ENCODE data around the gene CNNM2. TPM values are rescaled to one million over a fixed set of nuclear protein-coding genes. Genes with fewer than 3 reads are reported as not detected.

The CNNM2 gene
- total RNA-seq = 1 to 10 TPM; 4.2 to 4.5 TPM

DNA sequence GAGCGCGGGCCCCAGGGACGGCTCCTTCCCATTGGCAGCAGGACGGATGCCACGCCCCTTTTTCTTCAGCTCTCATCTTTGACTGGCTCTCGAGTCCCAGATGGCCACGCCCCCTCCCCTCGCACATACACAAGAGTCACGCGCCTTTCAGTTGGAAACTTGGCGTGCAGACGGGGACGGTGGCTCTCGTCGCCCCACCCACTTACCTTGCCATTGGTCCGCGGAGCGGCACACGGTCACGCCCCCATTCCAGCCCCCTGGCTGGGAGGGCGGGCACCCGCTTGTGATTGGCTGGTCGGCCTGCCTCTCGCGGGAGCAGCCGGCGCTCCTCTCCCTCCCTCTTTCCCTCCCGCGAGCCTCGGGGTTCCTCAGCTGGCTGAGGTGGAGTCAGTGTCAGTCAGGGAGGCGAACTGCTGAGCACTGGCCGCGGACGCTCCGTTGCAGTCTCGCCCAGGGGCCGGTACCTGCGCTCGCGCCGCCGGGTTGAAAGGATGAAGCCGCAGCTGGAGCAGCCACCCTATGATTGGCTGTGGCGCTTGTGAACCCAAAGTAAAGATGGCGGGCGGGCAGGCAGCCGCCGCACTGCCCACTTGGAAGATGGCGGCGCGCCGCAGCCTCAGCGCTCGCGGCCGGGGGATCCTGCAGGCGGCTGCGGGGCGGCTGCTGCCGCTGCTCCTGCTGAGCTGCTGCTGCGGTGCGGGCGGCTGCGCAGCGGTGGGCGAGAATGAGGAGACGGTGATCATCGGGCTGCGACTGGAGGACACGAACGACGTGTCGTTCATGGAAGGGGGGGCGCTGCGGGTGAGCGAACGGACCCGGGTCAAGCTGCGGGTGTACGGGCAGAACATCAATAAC, at the start of gene CNNM2:
CNNM2 (plus strand) TSS at position 333 of the 855 bp plus-strand sequence; CDS start at position 520, 187 bp downstream.
- Mint-ChIP-seq H3K36me3 (ENCODE audit: low read depth) (peaks cover 3% of the 10 kb centered on the region), H3K4me1 (peaks cover 53% of the 10 kb centered on the region), H3K27ac (peak within 1 kb of the TSS; percentile 88), H3K27me3 (peaks cover 14% of the 10 kb centered on the region), H3K4me3 (peak within 1 kb of the TSS; percentile 83), H3K9me3 (ENCODE audit: low read depth) (no peaks in the 10 kb centered on the region)
- ChIA-PET POLR2A (interaction anchor here (0.6 to 1.2 kb wide), 5 partner anchors 10 to 415 kb away, joined by 3 to 6 read pairs (median 3); no protein-coding TSS in a partner anchor), CTCF (interaction anchor here (0.5 to 2.8 kb wide), 38 partner anchors 21 to 575 kb away, joined by 3 to 26 read pairs (median 4); partner anchors contain the start of genes NEURL1 and WBP1L)
- ATAC-seq (peak; percentile 93), DNase-seq (peak; percentile 100)
- intact Hi-C loops (cut with DNase I, micrococcal nuclease) = loop anchor here (1.0 to 5.0 kb wide), 19 partner anchors 18 to 1101 kb away; partner anchors contain the start of genes BORCS7 (in 2 of the 2), ARL3 (in 1 of the 2), ATP5MK (in 1 of the 2) and NT5C2 (in 1 of the 2)

DNA sequence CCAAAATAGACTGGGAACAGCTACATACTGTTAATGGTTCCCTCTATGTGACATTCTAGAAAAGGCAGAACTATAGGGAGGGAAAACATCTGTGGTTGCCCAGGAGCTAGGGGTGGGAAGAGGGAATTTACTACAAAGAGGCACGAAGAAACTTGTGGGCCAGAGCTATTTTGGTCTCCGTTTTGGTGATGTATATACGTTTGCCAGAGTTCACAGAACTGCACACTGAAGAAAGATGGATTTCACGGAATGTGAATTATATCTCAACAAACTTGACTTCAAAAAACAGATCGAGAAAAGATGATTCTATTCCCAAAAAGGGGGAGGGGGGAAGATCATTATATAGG, 49.2 kb upstream of the CNNM2 start:
- Mint-ChIP-seq H3K4me3 (peak overlapping the region; percentile 60), H3K27me3 (peaks cover 15% of the 10 kb centered on the region), H3K27ac (no peak overlapping the region), H3K9me3 (ENCODE audit: low read depth) (no peaks in the 10 kb centered on the region), H3K36me3 (ENCODE audit: low read depth) (peaks cover 1% of the 10 kb centered on the region), H3K4me1 (peaks cover 6% of the 10 kb centered on the region)
- ChIA-PET CTCF (interaction anchor here (1.0 kb wide), 1 partner anchor 33 kb away, joined by 4 read pairs; no protein-coding TSS in a partner anchor), POLR2A (no interaction called here)
- intact Hi-C loops (cut with DNase I, micrococcal nuclease) = no loop called here
- no peak for DNase-seq
- ATAC-seq = no peak

DNA sequence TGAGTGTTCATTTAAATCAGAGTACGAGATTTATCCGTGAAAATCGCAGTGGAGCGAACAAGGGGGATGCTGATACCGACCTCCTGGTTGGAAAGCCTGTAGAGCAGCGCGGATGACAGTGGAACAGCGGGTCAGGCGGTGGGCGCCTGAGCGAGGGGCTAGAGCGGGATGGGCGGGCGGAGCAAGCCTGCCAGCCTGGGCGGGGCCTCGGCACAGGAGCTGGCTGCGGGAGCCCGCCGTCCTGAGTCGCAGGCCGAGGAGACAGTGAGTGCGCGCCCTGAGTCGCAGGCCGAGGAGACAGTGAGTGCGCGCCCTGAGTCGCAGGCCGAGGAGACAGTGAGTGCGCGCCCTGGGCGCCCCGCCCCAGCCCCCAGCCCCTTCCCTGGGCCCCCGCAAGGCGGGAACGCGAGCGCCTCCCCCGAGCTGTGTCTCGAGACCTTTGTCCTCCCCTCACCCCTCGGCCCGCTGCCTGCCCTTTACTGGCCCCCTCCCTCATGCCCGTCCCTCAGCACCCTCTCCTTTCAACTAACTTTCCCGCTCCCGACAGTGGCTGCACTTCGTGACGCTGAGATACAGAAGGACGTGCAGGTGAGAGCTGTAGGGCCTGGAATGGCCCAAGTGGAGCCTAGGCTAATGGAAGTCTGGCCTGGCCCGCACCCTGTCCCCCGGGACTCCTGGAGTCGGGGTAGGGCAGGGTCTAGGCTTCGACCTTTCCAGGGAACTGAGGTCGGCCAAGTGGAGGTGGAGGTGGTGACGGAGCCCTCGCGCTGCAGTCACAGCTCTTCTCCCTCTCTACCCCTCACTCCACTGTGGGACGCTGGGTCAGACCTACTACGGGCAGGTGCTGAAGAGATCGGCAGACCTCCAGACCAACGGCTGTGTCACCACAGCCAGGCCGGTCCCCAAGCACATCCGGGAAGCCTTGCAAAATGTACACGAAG, 48.6 kb upstream of the CNNM2 start, which contains the start of gene AS3MT:
AS3MT (plus strand) TSS at position 213 of the 941 bp plus-strand sequence; CDS start at position 336, 123 bp downstream.
- intact Hi-C loops (cut with DNase I, micrococcal nuclease) = no loop called here
- Mint-ChIP-seq H3K4me3 (peak within 1 kb of the TSS; percentile 60), H3K27ac (no peak within 1 kb of the TSS), H3K4me1 (peaks cover 6% of the 10 kb centered on the region), H3K36me3 (ENCODE audit: low read depth) (no peaks in the 10 kb centered on the region), H3K9me3 (ENCODE audit: low read depth) (no peaks in the 10 kb centered on the region), H3K27me3 (peaks cover 15% of the 10 kb centered on the region)
- DNase-seq (peak; percentile 55), ATAC-seq (peak; percentile 95)
- ChIA-PET CTCF (interaction anchor here (1.0 kb wide), 1 partner anchor 32 kb away, joined by 4 read pairs; no protein-coding TSS in a partner anchor), POLR2A (no interaction called here)

DNA sequence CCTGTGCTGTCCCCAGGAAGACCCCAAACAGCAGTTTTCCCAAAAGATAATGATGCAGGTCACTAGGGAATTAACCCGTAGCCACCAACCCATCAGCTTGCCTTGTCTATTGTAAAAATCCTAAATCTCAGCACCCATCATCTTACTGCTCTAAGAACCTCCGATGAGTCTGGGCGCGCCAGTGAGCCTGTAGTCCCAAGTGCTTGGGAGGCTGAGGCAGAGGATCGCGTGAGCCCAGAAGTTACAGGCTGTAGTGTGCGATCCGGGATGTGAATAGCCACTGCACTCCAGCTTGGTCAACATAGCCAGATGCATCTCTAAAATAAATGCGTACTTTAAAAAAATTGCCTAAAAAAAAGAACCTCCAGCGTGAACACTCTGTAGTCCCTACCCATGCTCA, 47.9 kb upstream of the CNNM2 start:
- intact Hi-C loops (cut with DNase I, micrococcal nuclease) = no loop called here
- Mint-ChIP-seq H3K36me3 (ENCODE audit: low read depth) (no peaks in the 10 kb centered on the region), H3K27ac (no peak overlapping the region), H3K9me3 (ENCODE audit: low read depth) (no peaks in the 10 kb centered on the region), H3K4me1 (peaks cover 6% of the 10 kb centered on the region), H3K27me3 (peaks cover 15% of the 10 kb centered on the region), H3K4me3 (no peak overlapping the region)
- CTCF ChIA-PET = no interaction called here
- DNase-seq (no peak), ATAC-seq (no peak)
- POLR2A ChIA-PET = no interaction called here

DNA sequence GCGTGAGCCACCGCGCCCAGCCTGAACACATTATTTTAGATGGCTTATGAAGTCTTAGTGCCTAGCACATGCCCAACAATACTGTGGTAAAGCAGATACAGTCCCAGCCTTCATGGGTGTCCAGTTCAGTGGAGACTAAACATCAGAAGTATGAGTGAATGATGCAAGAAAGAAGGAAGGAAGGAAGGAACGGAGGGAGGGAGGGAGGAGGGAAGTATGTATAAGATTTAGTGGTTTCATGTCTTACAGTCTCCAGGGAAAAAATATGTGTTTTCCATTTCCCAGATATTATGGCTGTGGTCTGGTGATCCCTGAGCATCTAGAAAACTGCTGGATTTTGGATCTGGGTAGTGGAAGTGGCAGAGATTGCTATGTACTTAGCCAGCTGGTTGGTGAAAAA, 45.9 kb upstream of the CNNM2 start:
- peaks cover 15% of the 10 kb centered on the region for H3K27me3 Mint-ChIP-seq
- no peak for DNase-seq
- intact Hi-C loops (cut with DNase I, micrococcal nuclease) = no loop called here
- H3K4me1 Mint-ChIP-seq = peaks cover 6% of the 10 kb centered on the region
- H3K9me3 Mint-ChIP-seq (ENCODE audit: low read depth) = no peaks in the 10 kb centered on the region
- no peaks in the 10 kb centered on the region for H3K36me3 Mint-ChIP-seq (ENCODE audit: low read depth)
- ChIA-PET POLR2A (no interaction called here), CTCF (interaction anchor here (1.3 kb wide), 1 partner anchor 30 kb away, joined by 3 read pairs; no protein-coding TSS in a partner anchor)
- no peak overlapping the region for H3K27ac Mint-ChIP-seq
- no peak overlapping the region for H3K4me3 Mint-ChIP-seq
- ATAC-seq = no peak

DNA sequence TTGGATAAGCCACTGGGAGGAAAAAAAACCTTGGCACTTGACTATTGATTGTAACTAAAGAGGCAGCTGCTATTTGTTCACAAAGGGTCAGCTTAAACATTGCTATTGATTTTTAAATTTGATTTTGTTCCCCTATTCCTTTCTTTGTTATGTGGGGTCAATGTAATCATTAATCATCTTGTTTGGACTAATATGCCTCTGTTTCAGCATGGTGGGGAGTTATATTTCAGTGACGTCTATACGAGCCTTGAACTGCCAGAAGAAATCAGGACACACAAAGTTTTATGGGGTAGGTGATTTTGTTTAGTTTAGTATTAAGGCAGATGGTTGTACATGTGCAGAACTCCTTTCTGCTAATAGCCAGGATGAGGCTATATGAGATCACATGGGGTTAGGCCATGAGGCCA, 41.3 kb upstream of the CNNM2 start:
- Mint-ChIP-seq H3K27me3 (no peaks in the 10 kb centered on the region), H3K9me3 (ENCODE audit: low read depth) (no peaks in the 10 kb centered on the region), H3K4me3 (no peak overlapping the region), H3K4me1 (no peaks in the 10 kb centered on the region), H3K36me3 (ENCODE audit: low read depth) (no peaks in the 10 kb centered on the region), H3K27ac (no peak overlapping the region)
- DNase-seq (no peak), ATAC-seq (no peak)
- ChIA-PET POLR2A (no interaction called here), CTCF (interaction anchor here (0.6 to 2.5 kb wide), 3 partner anchors 25 to 623 kb away, joined by 3 to 7 read pairs (median 3); no protein-coding TSS in a partner anchor)
- intact Hi-C loops (cut with DNase I, micrococcal nuclease) = no loop called here

DNA sequence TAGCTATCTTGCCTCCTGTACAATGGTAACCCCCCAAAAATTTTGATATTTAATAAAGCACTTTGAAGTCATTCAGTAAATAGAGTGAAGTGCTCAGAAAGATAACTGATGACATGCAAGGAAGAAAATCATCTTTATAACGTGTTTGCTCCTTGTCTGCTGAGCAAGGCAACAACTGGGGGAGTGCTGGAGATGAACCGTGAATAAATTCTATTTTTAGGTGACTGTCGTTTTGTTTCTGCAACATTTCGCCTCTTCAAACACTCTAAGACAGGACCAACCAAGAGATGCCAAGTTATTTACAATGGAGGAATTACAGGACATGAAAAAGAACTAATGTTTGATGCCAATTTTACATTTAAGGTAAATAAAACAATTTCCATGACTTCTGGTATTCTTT, 39.5 kb upstream of the CNNM2 start:
- Mint-ChIP-seq H3K36me3 (ENCODE audit: low read depth) (no peaks in the 10 kb centered on the region), H3K27me3 (no peaks in the 10 kb centered on the region), H3K27ac (no peak overlapping the region), H3K9me3 (ENCODE audit: low read depth) (no peaks in the 10 kb centered on the region), H3K4me1 (no peaks in the 10 kb centered on the region), H3K4me3 (no peak overlapping the region)
- CTCF ChIA-PET = interaction anchor here (0.7 to 1.1 kb wide), 2 partner anchors 35 to 209 kb away, joined by 3 read pairs; no protein-coding TSS in a partner anchor
- POLR2A ChIA-PET = no interaction called here
- intact Hi-C loops (cut with DNase I, micrococcal nuclease) = no loop called here
- no peak for ATAC-seq
- no peak for DNase-seq

DNA sequence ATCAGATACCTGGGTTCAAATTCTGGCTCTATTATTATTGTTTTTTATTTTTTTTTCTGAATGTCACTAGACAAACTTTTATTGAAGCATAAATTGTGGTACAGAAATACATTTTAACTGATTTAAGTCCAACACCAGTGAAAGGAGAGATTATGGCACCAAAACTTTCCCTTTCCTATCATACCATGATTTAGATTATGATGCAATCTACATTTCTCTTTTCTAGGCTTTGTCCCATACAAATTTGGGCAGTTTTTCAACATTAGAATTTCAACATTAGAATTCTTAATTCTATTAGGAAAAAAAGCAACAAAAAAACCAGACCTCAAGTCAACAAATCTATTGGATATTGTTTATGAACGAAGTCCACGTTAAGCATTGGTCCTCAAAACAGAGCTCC, 37.8 kb upstream of the CNNM2 start:
- H3K9me3 Mint-ChIP-seq (ENCODE audit: low read depth) = no peaks in the 10 kb centered on the region
- intact Hi-C loops (cut with DNase I, micrococcal nuclease) = no loop called here
- POLR2A ChIA-PET = no interaction called here
- H3K36me3 Mint-ChIP-seq (ENCODE audit: low read depth) = no peaks in the 10 kb centered on the region
- DNase-seq (no peak), ATAC-seq (no peak)
- no peak overlapping the region for H3K27ac Mint-ChIP-seq
- no peaks in the 10 kb centered on the region for H3K27me3 Mint-ChIP-seq
- CTCF ChIA-PET = interaction anchor here (0.7 kb wide), 1 partner anchor 186 kb away, joined by 3 read pairs; no protein-coding TSS in a partner anchor
- no peak overlapping the region for H3K4me3 Mint-ChIP-seq
- no peaks in the 10 kb centered on the region for H3K4me1 Mint-ChIP-seq

DNA sequence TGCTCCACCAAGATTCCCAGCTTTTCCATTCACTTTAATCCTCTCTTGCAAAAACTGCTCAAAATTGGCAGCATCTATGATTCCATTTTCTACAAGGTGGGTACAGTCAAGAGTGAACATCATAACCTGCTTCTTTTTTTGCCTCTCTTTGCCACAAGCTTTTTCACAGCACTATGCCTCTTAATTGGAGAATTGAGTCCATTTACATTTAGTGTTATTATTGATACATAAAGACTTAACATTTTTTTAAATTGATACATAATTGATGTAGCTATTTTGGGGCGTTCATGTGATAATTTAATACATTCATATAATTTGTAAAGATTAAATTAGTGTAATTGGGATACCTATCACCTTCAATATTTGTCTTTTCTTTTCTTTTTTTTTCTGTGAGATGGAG, 30.0 kb upstream of the CNNM2 start:
- Mint-ChIP-seq H3K9me3 (ENCODE audit: low read depth) (no peaks in the 10 kb centered on the region), H3K4me3 (no peak overlapping the region), H3K27me3 (no peaks in the 10 kb centered on the region), H3K36me3 (ENCODE audit: low read depth) (peaks cover 2% of the 10 kb centered on the region), H3K4me1 (no peaks in the 10 kb centered on the region), H3K27ac (no peak overlapping the region)
- intact Hi-C loops (cut with DNase I, micrococcal nuclease) = no loop called here
- POLR2A ChIA-PET = no interaction called here
- DNase-seq (no peak), ATAC-seq (no peak)
- CTCF ChIA-PET = interaction anchor here (1.1 to 1.6 kb wide), 3 partner anchors 13 to 52 kb away, joined by 3 to 4 read pairs (median 3); no protein-coding TSS in a partner anchor

DNA sequence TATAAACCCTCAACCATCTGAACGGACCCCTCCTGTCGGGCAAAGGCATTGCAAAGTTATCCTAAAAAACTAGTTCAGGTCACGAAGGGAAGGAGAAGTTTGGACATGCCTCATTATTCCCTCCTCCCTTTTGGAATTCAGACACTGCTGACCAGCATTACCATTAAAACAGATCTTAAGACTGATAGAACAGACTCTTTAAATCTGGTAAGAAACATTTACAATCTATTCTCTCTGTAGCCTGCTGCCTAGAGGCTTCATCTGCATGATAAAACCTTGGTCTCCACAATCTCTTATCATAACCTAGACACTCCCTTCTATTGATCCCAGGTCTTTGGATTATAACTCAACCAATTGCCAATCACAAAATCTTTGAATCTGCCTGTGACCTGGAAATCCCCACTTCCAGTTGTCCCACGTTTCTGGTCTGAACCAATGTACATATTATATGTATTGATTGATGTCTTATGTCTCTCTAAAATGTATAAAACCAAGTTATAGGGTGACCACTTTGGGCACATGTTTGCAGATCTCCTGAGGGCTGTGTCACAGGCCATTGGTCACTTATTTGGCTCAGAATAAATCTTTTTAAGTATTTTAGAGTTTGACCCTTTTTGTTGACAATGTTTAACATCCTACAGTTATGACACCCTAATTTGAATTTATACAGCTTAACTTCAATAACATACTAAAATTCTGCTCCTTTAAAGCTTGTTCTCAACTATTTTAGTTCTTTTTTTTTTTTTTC, 23.5 kb upstream of the CNNM2 start:
- Mint-ChIP-seq H3K4me1 (no peaks in the 10 kb centered on the region), H3K36me3 (ENCODE audit: low read depth) (peaks cover 4% of the 10 kb centered on the region), H3K27me3 (no peaks in the 10 kb centered on the region), H3K4me3 (no peak overlapping the region), H3K27ac (no peak overlapping the region), H3K9me3 (ENCODE audit: low read depth) (no peaks in the 10 kb centered on the region)
- intact Hi-C loops (cut with DNase I, micrococcal nuclease) = no loop called here
- ChIA-PET POLR2A (interaction anchor here (0.6 kb wide), 1 partner anchor 280 kb away, joined by 4 read pairs; no protein-coding TSS in a partner anchor), CTCF (no interaction called here)
- no peak for ATAC-seq
- DNase-seq = no peak

Measured in activated CD4-positive, alpha-beta T cell treated with anti-CD3 and anti-CD28 coated beads for 36 hours (primary cell).